GM12874 (cell line): ENCODE data around the gene FAM114A1.
A peak's percentile ranks its signal among the peaks of the same experiment; 100 is the strongest.

Experiments
- CTCF ChIP-seq: IDR thresholded peaks from 2 replicates; pipeline ENCODE4 v1.5.1; 2011; ENCODE audit warnings: low read depth, mild to moderate bottlenecking, control low read depth, low read length, moderate library complexity; ENCODE audit not compliant: insufficient read depth

Gene FAM114A1

GRCh38 chr4:38829237-38829636, 38.4 kb upstream of the FAM114A1 start:
- no peak for TF ChIP-seq CTCF

- no peak for TF ChIP-seq CTCF
Observed at GRCh38 chr4:38831653-38832052, 36.0 kb upstream of the FAM114A1 start.

DNA sequence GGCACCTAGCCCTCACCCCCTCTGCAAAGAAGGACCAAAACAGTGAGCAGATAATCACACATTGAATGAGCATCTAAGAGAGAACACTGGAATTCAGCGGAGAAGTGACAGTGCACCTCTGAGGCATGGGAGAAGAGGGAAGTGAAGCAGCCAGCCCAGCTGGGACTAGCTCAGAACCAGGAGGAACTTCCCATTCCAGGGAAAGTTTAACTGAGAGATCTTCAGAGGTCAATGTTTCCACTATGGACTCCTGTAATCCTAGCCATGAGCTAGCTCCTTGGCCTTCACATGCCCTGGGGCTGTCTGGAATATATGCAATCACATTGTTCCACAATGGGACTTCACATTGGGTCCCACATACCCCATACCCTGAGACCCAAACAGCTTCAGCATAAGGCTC, 35.4 kb upstream of the FAM114A1 start:
- TF ChIP-seq CTCF, result no peak

DNA sequence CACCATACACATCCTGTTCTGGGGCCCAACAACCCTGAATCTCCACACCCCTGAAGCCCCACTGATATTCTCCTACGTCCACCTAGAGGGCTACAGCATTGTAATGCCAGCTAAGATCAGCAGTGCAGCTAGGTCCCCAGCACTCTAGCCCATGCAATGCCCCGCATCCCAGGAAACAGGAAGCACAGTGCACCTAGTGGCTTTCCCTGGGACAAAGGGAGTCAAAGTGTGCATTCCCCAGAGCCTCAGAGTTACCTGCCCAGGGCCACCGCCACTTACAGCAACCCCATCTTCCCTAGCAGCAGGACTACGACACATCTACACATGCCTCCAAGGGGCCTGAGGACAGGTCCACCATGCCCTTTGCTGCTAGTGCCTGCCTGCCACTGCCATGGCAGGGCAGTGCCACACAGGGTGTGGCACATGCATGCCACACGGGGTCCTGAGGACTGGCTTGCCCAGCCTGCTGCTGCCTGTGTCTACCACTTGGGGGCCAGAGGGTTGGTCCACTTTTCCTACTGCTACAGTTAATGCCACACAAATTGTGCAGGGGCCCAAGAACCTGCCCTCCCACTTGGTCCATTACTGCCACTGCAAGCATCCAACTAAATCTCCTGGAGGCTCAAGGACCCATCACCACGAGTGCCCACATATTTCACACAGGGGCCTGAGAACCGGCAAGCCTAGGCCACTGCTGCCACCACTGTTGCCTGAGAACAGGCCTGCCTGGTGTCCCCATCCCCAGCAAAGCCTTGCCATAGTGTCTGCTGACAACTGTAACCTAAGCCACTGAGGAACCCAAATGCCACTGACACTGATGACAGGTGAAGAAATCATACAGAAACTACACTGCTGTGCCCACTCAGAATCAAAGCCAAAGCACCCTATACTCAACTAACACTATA, 34.7 kb upstream of the FAM114A1 start:
- TF ChIP-seq CTCF, result peak; percentile 41

DNA sequence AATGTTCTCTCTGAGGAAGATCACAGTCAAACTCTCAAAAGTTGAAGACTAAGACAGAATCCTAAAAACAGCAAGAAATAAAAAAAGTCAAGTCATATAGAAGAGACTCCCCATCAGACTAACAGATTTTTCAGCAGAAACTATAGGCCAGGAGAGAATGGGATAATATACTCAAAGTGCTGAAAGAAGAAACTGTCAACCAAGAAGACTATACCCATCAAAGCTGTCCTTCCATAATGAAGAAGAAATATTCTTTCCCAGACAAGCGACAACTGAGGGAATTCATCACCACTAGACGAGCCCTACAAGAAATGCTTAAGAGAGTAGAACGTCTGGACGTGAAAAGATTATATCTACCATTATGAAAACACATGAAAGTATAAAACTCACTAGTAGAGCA, 33.0 kb upstream of the FAM114A1 start:
- TF ChIP-seq CTCF, result no peak

DNA sequence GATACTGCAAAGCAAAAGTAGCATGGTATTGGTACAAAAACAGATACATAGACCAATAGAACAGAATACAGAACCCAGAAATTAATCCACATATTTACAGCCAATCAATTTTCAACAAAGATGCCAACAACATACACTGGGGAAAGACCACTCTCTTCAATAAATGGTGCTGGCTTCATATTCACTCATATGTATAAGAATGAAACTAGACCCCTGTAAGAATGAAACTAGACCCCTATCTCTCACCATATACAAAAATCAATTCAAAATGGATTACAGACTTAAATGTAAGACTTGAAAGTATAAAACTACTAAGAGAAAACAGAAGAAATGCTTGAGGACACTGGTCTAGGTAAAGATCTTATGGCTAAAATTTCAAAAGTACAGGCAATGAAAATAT, 30.3 kb upstream of the FAM114A1 start:
- TF ChIP-seq CTCF, result no peak

DNA sequence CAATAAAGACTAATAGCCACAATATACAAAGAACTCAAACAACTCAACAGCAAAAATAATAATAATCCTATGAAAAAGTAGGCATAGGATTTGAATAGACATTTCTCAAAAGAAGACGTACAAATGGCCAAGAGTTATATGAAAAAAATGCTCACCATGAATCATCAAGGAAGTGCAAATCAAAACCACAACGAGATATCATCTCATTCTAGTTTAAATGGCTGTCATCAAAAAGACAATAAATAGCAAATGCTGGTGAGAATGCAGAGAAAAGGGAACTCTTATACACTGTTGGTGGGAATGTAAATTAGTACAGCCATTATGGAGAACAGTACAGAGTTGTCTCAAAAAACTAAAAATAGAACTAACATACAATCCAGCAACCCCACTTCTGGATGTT, 29.8 kb upstream of the FAM114A1 start:
- TF ChIP-seq CTCF, result no peak
